ENCODE results near the gene RAVER1. TPM values are rescaled to one million over a fixed set of nuclear protein-coding genes. Genes with fewer than 3 reads are reported as not detected.
A peak's percentile ranks its signal among the peaks of the same experiment; 100 is the strongest.

Gene RAVER1
- total and polyA plus RNA-seq, 2 of the 13 experiments (the other 11 are each of a cell fraction or from before 2014, with no cell fraction given), result 3.6 to 7.9 TPM

- 0 out of 2 replicates have a peak, but pooled peaks have one; percentile 22 for TF ChIP-seq ETV6 (CRISPR knock-in tag; conservative IDR thresholded peaks at IDR 0.05)
- TF ChIP-seq KLF16 (CRISPR knock-in tag; IDR thresholded peaks at IDR 0.05), result peak; percentile 12 to 42; a peak in 1 of 4 replicates
- no peak for TF ChIP-seq MTF1 (CRISPR knock-in tag; IDR thresholded peaks at IDR 0.05)
- no peak for TF ChIP-seq FOXM1 (CRISPR knock-in tag; IDR thresholded peaks at IDR 0.05)
- TF ChIP-seq YEATS2 (CRISPR knock-in tag; IDR thresholded peaks at IDR 0.05; ENCODE audit: borderline replicate concordance), result peak; percentile 81
- TF ChIP-seq MIER3 (CRISPR knock-in tag; IDR thresholded peaks at IDR 0.05; ENCODE audit: borderline replicate concordance), result 0 out of 2 replicates have a peak, but pooled peaks have one; percentile 43
- TF ChIP-seq ZNF383 (CRISPR knock-in tag; IDR thresholded peaks at IDR 0.05; ENCODE audit: borderline replicate concordance), result peak; percentile 76; the same call in 1 of the 2 replicates
- TF ChIP-seq SCMH1 (CRISPR knock-in tag; IDR thresholded peaks at IDR 0.05; ENCODE audit: borderline replicate concordance), result no peak
- peak; percentile 82 for TF ChIP-seq KMT2A (CRISPR knock-in tag; IDR thresholded peaks at IDR 0.05)
- no peak for TF ChIP-seq ZNF770 (CRISPR knock-in tag; IDR thresholded peaks at IDR 0.05)
- peak; percentile 49; the same call in 1 of the 2 replicates for TF ChIP-seq ZNF580 (CRISPR knock-in tag; IDR thresholded peaks at IDR 0.05; ENCODE audit: borderline replicate concordance, low read depth)
- peak; percentile 75 for TF ChIP-seq REPIN1 (CRISPR knock-in tag; IDR thresholded peaks at IDR 0.05; ENCODE audit: borderline replicate concordance, low read depth)
- TF ChIP-seq ZNF570 (CRISPR knock-in tag; IDR thresholded peaks at IDR 0.05; ENCODE audit: borderline replicate concordance), result no peak
- TF ChIP-seq ATF6 (CRISPR knock-in tag; conservative IDR thresholded peaks at IDR 0.05), result no peak
- TF ChIP-seq ZBTB7B (CRISPR knock-in tag; IDR thresholded peaks at IDR 0.05), result no peak
- peak; percentile 79; the same call in 1 of the 2 replicates for TF ChIP-seq THAP9 (CRISPR knock-in tag; IDR thresholded peaks at IDR 0.05; ENCODE audit: borderline replicate concordance)
- TF ChIP-seq YY1 (IDR thresholded peaks at IDR 0.05; ENCODE audit: insufficient read depth, insufficient replicate concordance, low read depth, low read length), result peak; percentile 99
- no peak for TF ChIP-seq ZBTB1 (CRISPR knock-in tag; IDR thresholded peaks at IDR 0.05; ENCODE audit: borderline replicate concordance)
- no peak for TF ChIP-seq DR1 (CRISPR knock-in tag; IDR thresholded peaks at IDR 0.05)
- 0 out of 2 replicates have a peak, but pooled peaks have one; percentile 17 for TF ChIP-seq SP2 (CRISPR knock-in tag; IDR thresholded peaks at IDR 0.05)
- no peak for TF ChIP-seq ZNF576 (CRISPR knock-in tag; IDR thresholded peaks at IDR 0.05)
These were observed 17.8 kb downstream of the RAVER1 start, which contains the start of gene FDX2 (continued) for GRCh38 chr19:10315335-10316214.

Data from HepG2 (cell line).